Erythroblast (primary cell): ENCODE results near the gene CHST12.

ENCODE experiments used
- GATA1 ChIP-seq: IDR thresholded peaks from 2 replicates; pipeline ENCODE4 v1.6.1; 2011; ENCODE audit warnings: low read depth, mild to moderate bottlenecking, control low read depth, low read length, moderate library complexity
- POLR2A ChIP-seq: IDR thresholded peaks from 2 replicates; pipeline ENCODE4 v1.6.1; 2011; ENCODE audit warnings: mild to moderate bottlenecking, low read length

DNA sequence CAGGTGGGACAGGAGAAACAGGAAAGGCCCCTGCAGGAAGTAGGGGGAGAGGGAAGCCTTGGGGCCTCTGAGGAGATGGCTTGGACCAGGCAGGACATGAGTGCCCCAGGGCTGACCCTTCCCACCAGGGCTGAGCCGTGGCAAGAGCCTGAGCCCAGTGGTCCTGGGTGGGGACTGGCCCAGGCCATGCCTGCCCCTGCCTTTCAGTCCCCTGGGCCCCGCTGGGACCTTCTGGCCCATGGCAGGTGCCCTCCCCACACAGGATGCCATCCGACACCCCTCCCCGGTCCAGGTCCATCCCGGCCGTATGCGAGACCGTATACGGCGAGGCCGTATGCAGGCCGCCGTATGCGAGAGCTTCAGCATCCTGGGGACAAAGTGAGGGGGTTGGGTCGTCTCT lies 70.8 kb downstream of the CHST12 start:
- TF ChIP-seq POLR2A (no peak), GATA1 (no peak)
